ENCODE results near the gene FOXP1.

DNA sequence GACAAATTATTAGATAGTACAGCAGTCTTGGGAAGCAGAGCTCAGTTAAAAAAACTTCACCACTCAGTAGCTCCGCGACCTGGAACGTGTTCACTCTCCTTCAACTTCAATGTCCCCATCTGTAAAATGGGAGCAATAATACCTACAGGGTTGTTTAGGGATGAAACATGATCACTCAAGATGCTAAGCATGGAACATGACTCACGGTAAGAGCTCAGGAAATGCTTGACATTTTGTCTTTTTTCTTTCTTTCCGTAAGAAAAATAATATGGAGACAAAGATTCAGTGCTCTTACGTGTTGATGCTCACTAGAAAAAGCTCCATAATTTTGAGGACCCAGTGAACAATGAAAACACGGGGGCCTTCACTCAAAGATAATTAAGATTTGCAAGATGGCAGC, 664.4 kb downstream of the FOXP1 start:
- TF ChIP-seq, protein P1, sequence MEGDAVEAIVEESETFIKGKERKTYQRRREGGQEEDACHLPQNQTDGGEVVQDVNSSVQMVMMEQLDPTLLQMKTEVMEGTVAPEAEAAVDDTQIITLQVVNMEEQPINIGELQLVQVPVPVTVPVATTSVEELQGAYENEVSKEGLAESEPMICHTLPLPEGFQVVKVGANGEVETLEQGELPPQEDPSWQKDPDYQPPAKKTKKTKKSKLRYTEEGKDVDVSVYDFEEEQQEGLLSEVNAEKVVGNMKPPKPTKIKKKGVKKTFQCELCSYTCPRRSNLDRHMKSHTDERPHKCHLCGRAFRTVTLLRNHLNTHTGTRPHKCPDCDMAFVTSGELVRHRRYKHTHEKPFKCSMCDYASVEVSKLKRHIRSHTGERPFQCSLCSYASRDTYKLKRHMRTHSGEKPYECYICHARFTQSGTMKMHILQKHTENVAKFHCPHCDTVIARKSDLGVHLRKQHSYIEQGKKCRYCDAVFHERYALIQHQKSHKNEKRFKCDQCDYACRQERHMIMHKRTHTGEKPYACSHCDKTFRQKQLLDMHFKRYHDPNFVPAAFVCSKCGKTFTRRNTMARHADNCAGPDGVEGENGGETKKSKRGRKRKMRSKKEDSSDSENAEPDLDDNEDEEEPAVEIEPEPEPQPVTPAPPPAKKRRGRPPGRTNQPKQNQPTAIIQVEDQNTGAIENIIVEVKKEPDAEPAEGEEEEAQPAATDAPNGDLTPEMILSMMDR (IDR thresholded peaks at IDR 0.05; ENCODE audit: poor library complexity, severe bottlenecking): no peak
- TF ChIP-seq, protein P2, sequence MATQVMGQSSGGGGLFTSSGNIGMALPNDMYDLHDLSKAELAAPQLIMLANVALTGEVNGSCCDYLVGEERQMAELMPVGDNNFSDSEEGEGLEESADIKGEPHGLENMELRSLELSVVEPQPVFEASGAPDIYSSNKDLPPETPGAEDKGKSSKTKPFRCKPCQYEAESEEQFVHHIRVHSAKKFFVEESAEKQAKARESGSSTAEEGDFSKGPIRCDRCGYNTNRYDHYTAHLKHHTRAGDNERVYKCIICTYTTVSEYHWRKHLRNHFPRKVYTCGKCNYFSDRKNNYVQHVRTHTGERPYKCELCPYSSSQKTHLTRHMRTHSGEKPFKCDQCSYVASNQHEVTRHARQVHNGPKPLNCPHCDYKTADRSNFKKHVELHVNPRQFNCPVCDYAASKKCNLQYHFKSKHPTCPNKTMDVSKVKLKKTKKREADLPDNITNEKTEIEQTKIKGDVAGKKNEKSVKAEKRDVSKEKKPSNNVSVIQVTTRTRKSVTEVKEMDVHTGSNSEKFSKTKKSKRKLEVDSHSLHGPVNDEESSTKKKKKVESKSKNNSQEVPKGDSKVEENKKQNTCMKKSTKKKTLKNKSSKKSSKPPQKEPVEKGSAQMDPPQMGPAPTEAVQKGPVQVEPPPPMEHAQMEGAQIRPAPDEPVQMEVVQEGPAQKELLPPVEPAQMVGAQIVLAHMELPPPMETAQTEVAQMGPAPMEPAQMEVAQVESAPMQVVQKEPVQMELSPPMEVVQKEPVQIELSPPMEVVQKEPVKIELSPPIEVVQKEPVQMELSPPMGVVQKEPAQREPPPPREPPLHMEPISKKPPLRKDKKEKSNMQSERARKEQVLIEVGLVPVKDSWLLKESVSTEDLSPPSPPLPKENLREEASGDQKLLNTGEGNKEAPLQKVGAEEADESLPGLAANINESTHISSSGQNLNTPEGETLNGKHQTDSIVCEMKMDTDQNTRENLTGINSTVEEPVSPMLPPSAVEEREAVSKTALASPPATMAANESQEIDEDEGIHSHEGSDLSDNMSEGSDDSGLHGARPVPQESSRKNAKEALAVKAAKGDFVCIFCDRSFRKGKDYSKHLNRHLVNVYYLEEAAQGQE (IDR thresholded peaks at IDR 0.05; ENCODE audit: borderline replicate concordance): no peak
